ENCODE results near the gene MTF2. TPM values are rescaled to one million over a fixed set of nuclear protein-coding genes. Genes with fewer than 3 reads are reported as not detected.
"Not testable (repeated sequence)": the region's sequence is repeated elsewhere in the genome, so short reads cannot be mapped to it uniquely, and the experiment has no call there.

MTF2 gene
- total RNA-seq, 2 experiments from 2014 or later = 49.6 to 59.4 TPM

DNA sequence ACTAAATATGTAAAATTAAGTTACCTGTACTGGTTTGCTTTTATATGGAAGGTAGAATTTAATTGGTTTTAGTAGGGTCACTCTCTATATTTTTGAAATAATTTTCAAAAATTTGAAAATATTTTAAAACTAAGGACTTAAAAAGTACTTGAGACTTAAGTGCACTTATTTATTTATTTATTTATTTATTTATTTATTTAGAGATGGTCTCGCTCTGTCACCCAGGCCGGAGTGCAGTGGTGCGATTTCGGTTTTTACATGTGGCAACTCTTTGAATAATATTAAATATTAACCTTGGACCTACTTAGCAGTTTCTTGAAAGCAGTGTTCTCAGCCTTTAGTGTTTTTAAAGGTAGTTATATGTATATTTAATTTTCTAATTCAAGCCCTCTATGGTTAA lies 64.7 kb downstream of the MTF2 start:
- Mint-ChIP-seq H3K36me3 (peaks cover 21% of the 10 kb centered on the region), H3K9me3 (no peaks in the 10 kb centered on the region), H3K27ac (no peak overlapping the region), H3K4me1 (peaks cover 13% of the 10 kb centered on the region), H3K27me3 (no peaks in the 10 kb centered on the region), H3K4me3 (no peak overlapping the region)
- DNase-seq = no peak

DNA sequence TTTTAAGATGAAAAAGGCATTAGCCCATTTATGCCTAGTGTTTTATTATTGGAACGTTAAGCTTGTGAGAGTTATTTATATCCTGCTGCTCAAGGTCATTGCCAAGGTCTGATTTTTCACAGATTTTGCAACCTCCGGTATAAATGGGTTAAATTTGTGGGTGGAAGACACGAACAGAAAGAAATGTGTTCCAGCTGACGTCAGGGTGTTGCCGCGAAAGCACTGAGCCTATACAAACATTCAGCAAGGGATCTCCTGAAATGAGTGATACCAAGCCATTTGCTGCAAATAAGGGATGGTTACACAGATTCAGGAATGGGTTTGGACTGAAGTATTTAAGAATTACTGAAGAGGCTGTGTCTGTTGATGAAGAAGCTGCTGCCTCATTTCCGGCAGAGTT lies 68.9 kb downstream of the MTF2 start:
- no peak overlapping the region for H3K4me3 Mint-ChIP-seq
- no peaks in the 10 kb centered on the region for H3K9me3 Mint-ChIP-seq
- no peak for DNase-seq
- peaks cover 6% of the 10 kb centered on the region for H3K4me1 Mint-ChIP-seq
- H3K36me3 Mint-ChIP-seq = peaks cover 24% of the 10 kb centered on the region
- no peaks in the 10 kb centered on the region for H3K27me3 Mint-ChIP-seq
- no peak overlapping the region for H3K27ac Mint-ChIP-seq

DNA sequence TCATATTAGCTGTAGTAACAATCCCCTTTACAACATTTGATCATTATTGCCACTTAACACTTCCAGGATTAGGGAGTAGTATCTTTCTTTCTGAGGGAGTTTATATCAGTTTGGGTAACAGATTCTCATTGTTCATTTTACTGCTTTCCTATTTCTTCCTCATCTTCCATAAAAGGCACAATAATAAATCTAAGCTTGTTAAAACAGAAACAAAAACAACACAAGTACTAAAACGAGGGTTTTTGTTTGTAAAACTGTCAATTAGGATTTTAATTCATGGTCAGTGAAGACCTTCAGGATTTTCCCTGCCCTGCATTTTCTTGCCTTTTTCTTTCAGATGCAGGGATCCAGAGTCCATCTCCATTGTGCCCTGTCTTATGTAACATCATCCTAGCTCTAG lies 71.6 kb downstream of the MTF2 start:
- H3K36me3 Mint-ChIP-seq = peaks cover 26% of the 10 kb centered on the region
- peaks cover 12% of the 10 kb centered on the region for H3K4me1 Mint-ChIP-seq

DNA sequence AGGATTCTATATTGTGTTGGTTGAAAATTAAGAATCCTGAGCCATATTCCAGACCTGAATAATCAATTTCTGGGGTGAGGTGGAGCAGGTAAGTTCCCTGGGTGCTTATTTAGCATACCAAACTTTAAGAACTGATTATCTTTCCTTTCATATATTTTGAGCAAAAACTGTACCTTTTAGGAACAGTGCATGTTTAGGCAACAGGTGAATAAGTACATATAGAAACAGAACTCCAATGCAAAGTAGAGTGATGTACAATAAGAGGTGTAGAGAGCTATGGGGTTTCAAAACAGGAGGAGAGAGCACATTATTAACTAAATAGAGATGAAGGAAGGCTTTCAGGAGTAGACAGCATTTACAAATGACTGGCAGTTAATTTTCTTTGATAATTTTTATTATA lies 72.4 kb downstream of the MTF2 start:
- no peak for DNase-seq
- Mint-ChIP-seq H3K36me3 (peaks cover 23% of the 10 kb centered on the region), H3K9me3 (no peaks in the 10 kb centered on the region), H3K4me1 (peaks cover 12% of the 10 kb centered on the region), H3K4me3 (no peak overlapping the region), H3K27me3 (no peaks in the 10 kb centered on the region), H3K27ac (peak overlapping the region; percentile 36)

More for the DNA sequence above, 71.6 kb downstream of the MTF2 start:
- H3K27ac Mint-ChIP-seq = no peak overlapping the region
- DNase-seq = no peak
- H3K9me3 Mint-ChIP-seq = no peaks in the 10 kb centered on the region
- H3K27me3 Mint-ChIP-seq = no peaks in the 10 kb centered on the region
- H3K4me3 Mint-ChIP-seq = no peak overlapping the region

DNA sequence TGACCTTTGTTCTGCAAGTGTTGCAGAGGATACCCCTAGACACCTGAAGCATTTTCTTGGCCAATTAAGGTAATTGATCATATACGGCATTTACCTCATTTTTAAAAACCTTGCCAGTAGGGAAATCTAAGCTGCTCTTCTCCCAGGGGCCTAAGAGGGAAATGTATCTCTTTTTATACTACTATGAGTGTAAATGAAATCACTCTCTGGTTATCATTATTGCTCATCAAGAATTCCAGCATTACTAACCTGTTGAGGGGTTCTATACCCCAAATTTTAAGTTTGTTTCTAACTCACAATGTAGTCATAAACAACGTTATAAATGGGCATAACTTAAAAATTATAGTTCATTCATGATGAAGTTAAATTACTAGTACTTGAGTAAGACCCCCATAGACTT lies 73.8 kb downstream of the MTF2 start:
- Mint-ChIP-seq H3K36me3 (peaks cover 16% of the 10 kb centered on the region), H3K27ac (no peak overlapping the region), H3K4me1 (peaks cover 12% of the 10 kb centered on the region), H3K4me3 (no peak overlapping the region), H3K9me3 (no peaks in the 10 kb centered on the region), H3K27me3 (no peaks in the 10 kb centered on the region)
- DNase-seq = no peak

DNA sequence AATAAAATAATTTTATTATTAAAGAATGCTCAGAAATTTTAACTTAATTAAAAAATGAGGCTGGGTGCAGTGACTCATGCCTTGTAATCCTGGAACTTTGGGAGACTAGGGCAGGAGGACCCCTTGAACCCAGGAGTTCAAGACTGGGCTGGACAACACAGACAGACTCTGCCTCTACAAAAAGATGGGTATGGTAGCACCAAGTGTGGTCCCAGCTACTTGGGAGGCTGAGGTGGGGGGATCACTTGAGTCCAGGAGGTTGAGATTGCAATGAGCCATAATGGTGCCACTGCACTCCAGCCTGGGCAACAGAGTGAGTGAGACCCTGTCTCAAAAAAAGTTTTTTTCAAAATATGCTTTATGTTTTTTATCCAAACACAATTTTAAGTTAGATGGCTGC lies 75.8 kb downstream of the MTF2 start:
- peaks cover 9% of the 10 kb centered on the region for H3K36me3 Mint-ChIP-seq

DNA sequence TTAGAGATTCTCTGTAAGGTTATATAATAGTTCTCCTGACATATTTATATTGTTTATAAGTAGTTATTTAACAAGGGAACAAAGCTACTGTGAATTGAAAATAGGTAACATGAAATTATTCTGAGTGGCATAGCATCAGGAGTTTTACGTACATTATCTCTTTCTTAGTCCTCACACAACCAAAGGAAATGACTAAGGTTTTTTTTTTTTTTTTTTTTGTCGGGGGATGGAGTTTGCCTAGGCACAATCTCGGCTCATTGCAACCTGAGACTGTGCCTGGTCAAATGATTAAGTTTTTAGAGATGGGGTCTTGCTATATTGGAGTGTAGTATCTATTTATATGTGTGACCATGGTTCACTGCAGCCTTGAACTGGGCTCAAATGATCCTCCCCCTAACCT lies 76.3 kb downstream of the MTF2 start:
- Mint-ChIP-seq H3K9me3 (no peaks in the 10 kb centered on the region), H3K4me3 (no peak overlapping the region), H3K27me3 (no peaks in the 10 kb centered on the region), H3K36me3 (peaks cover 9% of the 10 kb centered on the region), H3K27ac (peak overlapping the region; percentile 28), H3K4me1 (peaks cover 12% of the 10 kb centered on the region)
- DNase-seq = no peak

More for the DNA sequence above, 75.8 kb downstream of the MTF2 start:
- Mint-ChIP-seq H3K27ac (no peak overlapping the region), H3K4me3 (no peak overlapping the region), H3K9me3 (no peaks in the 10 kb centered on the region), H3K27me3 (no peaks in the 10 kb centered on the region), H3K4me1 (peaks cover 12% of the 10 kb centered on the region)
- DNase-seq = no peak

DNA sequence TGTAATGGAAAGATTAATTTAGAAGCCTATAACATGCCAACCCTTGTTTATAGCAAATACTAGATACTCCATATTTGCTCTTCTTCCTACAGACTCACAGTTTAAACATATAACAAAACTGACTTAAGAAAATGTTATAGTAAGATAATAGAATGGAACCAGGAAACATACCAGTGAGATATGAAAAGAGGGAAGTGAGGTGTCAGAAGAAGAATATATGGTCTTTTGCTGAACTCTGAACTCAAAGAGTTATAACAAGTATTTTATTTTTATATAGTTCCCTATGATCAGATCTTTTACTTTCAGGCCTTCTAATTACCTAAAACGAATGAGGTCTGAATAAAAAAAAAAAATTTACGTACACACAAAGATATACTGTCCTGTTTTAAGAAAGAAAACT lies 80.3 kb downstream of the MTF2 start:
- DNase-seq = no peak
- peaks cover 13% of the 10 kb centered on the region for H3K36me3 Mint-ChIP-seq
- H3K4me1 Mint-ChIP-seq = peaks cover 14% of the 10 kb centered on the region
- H3K4me3 Mint-ChIP-seq = no peak overlapping the region
- H3K27ac Mint-ChIP-seq = no peak overlapping the region
- H3K9me3 Mint-ChIP-seq = no peaks in the 10 kb centered on the region
- no peaks in the 10 kb centered on the region for H3K27me3 Mint-ChIP-seq

DNA sequence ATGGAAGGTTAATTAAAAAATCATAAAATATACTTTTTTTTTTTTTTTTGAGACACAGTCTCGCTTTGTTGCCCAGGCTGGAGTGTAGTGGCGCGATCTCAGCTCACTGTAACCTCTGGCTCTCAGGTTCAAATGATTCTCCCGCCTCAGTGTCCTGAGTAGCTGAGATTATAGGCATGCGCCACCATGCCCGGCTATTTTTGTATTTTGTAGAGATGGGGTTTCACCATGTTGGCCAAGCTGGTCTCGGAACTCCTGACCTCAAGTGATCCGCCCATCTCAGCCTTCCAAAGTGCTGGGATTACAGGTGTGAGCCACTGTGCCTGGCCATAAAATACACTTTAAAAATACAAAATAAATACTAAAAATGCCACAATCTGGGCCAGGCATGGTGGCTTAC lies 84.2 kb downstream of the MTF2 start:
- peaks cover 13% of the 10 kb centered on the region for H3K9me3 Mint-ChIP-seq
- H3K27me3 Mint-ChIP-seq, H3K27ac Mint-ChIP-seq, H3K4me3 Mint-ChIP-seq, DNase-seq: not testable (repeated sequence)
- H3K4me1 Mint-ChIP-seq = peaks cover 18% of the 10 kb centered on the region
- peaks cover 40% of the 10 kb centered on the region for H3K36me3 Mint-ChIP-seq

DNA sequence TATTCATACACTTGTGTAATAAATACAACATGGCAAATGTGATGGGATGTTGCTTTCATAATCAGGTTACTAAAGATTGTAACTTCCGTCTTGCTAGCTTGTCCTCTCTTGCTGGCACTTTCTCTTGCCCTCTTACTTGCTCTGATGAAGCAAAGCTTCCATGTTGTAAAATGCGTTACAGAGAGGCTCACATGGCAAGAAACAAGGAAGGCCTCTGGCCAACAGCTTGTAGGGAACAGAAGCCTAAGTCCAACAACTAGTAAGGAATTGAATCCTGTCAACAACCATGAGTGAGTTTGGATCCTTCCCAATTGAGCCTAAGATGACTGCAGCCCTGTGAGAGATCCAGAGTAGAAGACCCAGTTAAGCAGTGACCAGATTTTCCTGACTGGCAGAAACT lies 85.7 kb downstream of the MTF2 start:
- H3K27me3 Mint-ChIP-seq = no peaks in the 10 kb centered on the region
- peaks cover 21% of the 10 kb centered on the region for H3K9me3 Mint-ChIP-seq
- H3K27ac Mint-ChIP-seq = no peak overlapping the region
- peaks cover 26% of the 10 kb centered on the region for H3K4me1 Mint-ChIP-seq
- H3K36me3 Mint-ChIP-seq = peaks cover 47% of the 10 kb centered on the region
- no peak overlapping the region for H3K4me3 Mint-ChIP-seq
- no peak for DNase-seq

DNA sequence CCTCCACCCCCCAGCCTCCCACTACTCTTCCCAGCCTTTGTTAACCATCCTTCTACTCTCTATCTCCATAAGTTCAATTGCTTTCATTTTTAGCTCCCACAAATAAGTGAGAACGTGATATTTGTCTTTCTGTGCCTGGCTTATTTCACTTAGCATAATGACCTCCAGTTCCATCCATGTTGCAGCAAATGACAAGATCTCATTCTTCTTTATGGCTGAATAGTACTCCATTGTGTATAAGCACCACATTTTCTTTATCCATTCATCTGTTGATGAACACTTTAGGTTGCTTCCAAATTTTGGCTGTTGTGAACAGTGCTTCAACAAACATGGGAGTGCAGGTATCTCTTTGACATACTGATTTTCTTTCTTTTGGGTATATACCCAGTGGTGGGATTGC lies 86.8 kb downstream of the MTF2 start:
- peaks cover 51% of the 10 kb centered on the region for H3K36me3 Mint-ChIP-seq
- H3K9me3 Mint-ChIP-seq = peaks cover 23% of the 10 kb centered on the region
- not testable (repeated sequence) for H3K27ac Mint-ChIP-seq, DNase-seq, H3K4me3 Mint-ChIP-seq, H3K27me3 Mint-ChIP-seq
- H3K4me1 Mint-ChIP-seq = peaks cover 29% of the 10 kb centered on the region

DNA sequence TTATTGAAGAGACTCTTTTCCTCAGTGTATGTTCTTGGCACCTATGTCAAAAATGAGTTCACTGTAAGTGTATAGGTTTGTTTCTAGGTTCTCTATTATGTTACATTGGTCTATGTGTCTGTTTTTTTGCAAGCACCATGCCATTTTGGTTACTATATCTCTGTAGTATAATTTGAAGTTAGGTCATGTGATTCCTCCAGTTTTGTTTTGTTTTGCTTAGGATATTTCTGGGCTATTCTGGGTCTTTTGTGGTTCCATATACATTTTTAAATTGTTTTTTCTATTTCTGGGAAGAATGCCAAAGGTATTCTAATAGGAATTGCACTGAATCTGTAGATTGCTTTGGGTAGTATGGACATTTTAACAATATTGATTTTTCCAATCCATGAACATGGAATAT lies 87.9 kb downstream of the MTF2 start:
- Mint-ChIP-seq H3K27me3 (no peaks in the 10 kb centered on the region), H3K4me1 (peaks cover 40% of the 10 kb centered on the region), H3K9me3 (peaks cover 23% of the 10 kb centered on the region), H3K36me3 (peaks cover 50% of the 10 kb centered on the region), H3K4me3 (no peak overlapping the region), H3K27ac (no peak overlapping the region)
- DNase-seq = no peak

DNA sequence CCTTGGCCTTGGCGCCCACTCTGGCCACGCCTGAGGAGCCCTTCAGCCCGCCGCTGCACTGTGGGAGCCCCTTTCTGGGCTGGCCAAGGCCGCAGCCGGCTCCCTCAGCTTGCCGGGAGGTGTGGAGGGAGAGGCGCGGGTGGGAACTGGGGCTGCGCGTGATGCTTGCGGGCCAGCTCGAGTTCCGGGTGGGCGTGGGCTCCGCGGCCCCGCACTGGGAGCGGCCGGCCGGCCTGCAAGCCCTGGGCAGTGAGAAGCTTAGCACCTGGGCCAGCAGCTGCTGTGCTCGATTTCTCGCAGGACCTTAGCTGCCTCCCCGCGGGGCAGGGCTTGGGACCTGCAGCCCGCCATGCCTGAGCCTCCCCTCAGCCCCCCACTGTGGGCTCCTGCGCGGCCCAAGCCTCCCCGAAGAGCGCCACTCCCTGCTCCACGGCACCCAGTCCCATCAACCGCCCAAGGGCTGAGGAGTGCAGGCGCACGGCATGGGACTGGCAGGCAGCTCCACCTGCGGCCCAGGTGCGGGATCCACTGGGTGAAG lies 91.1 kb downstream of the MTF2 start:
- peaks cover 28% of the 10 kb centered on the region for H3K9me3 Mint-ChIP-seq
- not testable (repeated sequence) for H3K4me3 Mint-ChIP-seq, DNase-seq, H3K27me3 Mint-ChIP-seq, H3K27ac Mint-ChIP-seq
- peaks cover 60% of the 10 kb centered on the region for H3K36me3 Mint-ChIP-seq
- H3K4me1 Mint-ChIP-seq = peaks cover 49% of the 10 kb centered on the region

DNA sequence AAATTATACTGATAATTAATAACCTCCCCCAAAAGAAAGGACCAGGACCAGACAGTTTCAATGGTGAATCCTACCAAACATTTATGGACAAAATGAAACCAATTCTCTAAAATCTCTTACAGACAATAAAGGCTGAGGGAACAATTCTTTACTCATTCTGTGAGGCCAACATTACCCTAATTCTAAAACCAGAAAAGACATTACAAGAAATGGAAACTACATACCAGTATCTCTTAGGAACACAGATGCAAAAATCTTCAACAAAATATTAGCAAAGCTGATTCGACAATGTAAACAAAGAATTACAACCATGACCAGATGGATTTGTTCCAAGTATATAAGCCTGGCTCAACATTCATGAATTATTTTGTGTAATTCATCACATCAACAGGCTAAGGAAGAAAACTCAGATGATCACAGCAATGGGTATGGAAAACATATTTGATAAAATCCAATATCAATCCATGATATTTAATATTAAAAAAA lies 92.5 kb downstream of the MTF2 start:
- Mint-ChIP-seq H3K27me3 (no peaks in the 10 kb centered on the region), H3K27ac (peak overlapping the region; percentile 78), H3K9me3 (peaks cover 21% of the 10 kb centered on the region), H3K4me1 (peaks cover 53% of the 10 kb centered on the region), H3K4me3 (peak overlapping the region; percentile 72), H3K36me3 (peaks cover 60% of the 10 kb centered on the region)
- DNase-seq = no peak

DNA sequence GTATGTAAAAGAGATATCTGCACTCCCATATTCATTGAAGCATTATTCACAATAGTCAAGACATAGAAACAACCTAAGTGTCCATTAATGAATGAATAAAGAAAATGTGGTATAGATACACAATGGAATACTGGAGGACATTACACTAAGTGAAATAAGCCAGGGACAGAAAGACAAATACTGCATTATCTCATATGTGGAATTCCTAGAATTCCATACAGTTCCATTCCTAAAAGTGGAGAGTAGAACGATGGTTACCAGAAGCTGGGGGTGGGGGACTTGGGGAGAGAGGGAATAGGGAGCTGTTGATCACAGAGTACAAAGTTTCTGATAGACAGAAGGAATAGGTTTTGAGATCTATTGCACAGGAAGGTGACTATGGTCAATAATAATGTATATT lies 93.7 kb downstream of the MTF2 start:
- Mint-ChIP-seq H3K4me1 (peaks cover 55% of the 10 kb centered on the region), H3K4me3 (no peak overlapping the region), H3K27ac (no peak overlapping the region), H3K36me3 (peaks cover 55% of the 10 kb centered on the region), H3K27me3 (no peaks in the 10 kb centered on the region), H3K9me3 (peaks cover 19% of the 10 kb centered on the region)
- no peak for DNase-seq

DNA sequence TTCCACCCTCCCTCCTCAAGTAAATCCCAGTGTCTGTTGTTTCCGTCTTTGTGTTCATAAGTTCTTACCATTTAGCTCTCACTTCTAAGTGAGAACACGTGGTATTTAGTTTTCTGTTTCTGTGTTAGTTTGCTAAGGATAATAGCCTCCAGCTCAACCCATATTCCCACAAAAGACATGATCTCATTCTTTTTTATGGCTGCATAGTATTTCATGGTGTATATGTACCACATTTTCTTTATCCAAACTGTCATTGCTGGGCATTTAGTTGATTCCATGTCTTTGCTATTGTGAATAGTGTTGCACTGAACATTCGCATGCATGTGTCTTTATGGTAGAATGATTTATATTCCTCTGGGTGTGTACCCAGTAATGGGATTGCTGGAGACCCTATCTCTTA lies 95.6 kb downstream of the MTF2 start:
- DNase-seq, H3K9me3 Mint-ChIP-seq, H3K27ac Mint-ChIP-seq, H3K27me3 Mint-ChIP-seq, H3K4me3 Mint-ChIP-seq: not testable (repeated sequence)
- Mint-ChIP-seq H3K36me3 (peaks cover 52% of the 10 kb centered on the region), H3K4me1 (peaks cover 57% of the 10 kb centered on the region)
